ENCODE data around the gene NPAS3. TPM values are rescaled to one million over a fixed set of nuclear protein-coding genes. Genes with fewer than 3 reads are reported as not detected.

Gene NPAS3
- total RNA-seq, 4 donors from 2014 or later = 1.5 to 12.3 (median 3.4) TPM

DNA sequence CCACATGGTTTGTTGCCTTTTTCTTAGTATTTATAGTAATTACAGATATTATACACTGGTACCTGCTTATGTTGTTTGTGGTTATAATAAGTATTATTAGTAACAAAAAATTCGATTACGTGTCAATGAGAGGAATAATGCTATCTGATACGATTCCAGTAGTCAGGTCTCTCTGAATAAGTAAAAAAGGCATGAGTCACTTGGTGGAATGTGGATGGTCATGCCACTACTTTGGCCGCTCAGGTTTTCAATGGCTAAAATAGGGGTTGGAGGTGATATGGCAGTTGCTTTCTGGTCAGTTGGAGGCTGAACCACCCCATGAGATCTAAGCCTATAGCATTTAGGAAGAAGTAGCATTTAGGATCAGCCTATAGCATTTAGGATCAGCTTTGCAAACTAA lies 255.9 kb downstream of the NPAS3 start:
- no peak overlapping the region for H3K27ac ChIP-seq
- WGBS, 2 donors = 97 to 98% methylated on average over 4 of the region's 4 CpGs
- TF ChIP-seq EP300 (IDR thresholded peaks at IDR 0.05) (no peak), POLR2A (IDR thresholded peaks at IDR 0.05) (no peak)
- TF ChIP-seq, protein P1, sequence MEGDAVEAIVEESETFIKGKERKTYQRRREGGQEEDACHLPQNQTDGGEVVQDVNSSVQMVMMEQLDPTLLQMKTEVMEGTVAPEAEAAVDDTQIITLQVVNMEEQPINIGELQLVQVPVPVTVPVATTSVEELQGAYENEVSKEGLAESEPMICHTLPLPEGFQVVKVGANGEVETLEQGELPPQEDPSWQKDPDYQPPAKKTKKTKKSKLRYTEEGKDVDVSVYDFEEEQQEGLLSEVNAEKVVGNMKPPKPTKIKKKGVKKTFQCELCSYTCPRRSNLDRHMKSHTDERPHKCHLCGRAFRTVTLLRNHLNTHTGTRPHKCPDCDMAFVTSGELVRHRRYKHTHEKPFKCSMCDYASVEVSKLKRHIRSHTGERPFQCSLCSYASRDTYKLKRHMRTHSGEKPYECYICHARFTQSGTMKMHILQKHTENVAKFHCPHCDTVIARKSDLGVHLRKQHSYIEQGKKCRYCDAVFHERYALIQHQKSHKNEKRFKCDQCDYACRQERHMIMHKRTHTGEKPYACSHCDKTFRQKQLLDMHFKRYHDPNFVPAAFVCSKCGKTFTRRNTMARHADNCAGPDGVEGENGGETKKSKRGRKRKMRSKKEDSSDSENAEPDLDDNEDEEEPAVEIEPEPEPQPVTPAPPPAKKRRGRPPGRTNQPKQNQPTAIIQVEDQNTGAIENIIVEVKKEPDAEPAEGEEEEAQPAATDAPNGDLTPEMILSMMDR (IDR thresholded peaks at IDR 0.05) = no peak

DNA sequence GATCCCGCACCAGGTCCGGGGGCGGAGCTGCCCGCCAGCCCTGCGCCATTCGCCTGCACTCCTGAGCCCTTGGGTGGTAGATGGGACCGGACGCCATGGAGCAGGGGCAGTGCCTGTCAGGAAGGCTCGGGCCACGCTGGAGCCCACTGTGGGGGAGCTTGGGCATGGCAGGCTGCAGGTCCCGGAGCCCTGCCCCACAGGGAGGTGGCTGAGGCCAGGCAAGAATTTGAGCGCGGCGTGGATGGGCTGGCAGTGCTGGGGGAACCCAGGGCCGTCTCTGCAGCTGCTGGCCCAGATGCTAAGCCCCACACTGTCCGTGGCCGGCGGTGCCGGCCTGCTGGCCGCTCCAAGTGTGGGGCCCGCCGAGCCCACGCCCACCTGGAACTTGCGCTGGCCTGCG lies 260.0 kb downstream of the NPAS3 start:
- Histone ChIP-seq H3K27me3 (no peaks in the 10 kb centered on the region), H3K9me3 (no peaks in the 10 kb centered on the region), H3K4me3 (no peak overlapping the region), H3K4me1 (no peaks in the 10 kb centered on the region), H3K36me3 (peaks cover 0 to 4% (median 0%) of the 10 kb centered on the region in 3 donors), H3K27ac (no peak overlapping the region)
- TF ChIP-seq, protein P1 (IDR thresholded peaks at IDR 0.05) = no peak
- DNase-seq (ENCODE audit: low spot score in 2 of 2) = no peak
- WGBS, 2 donors = 99% methylated on average over 16 to 24 of the region's 25 CpGs

More for the DNA sequence above, 255.9 kb downstream of the NPAS3 start:
- Histone ChIP-seq H3K36me3 (peaks cover 0 to 4% (median 0%) of the 10 kb centered on the region in 3 donors), H3K9me3 (no peaks in the 10 kb centered on the region), H3K27me3 (no peaks in the 10 kb centered on the region), H3K4me3 (no peak overlapping the region), H3K4me1 (no peaks in the 10 kb centered on the region)
- no peak for DNase-seq (ENCODE audit: low spot score in 2 of 2)

DNA sequence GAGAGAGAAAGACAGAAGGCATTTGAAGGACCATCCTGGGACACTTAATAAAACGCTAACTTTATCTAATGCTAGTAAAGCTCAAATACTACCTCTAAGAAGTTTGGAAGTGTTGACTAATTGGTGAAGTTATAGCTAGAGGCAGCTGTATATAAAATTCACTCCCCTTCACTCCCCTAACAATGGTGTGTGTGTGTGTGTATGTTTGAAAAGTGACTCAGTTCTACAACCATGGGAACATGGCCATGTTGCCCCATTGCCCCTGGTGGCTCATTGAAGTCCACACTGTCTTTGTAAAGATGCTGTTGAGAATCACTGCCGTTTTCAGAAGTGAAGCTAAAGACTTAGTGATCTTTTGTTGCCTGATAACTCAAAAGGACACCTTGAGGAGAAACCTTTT lies 262.4 kb downstream of the NPAS3 start:
- Histone ChIP-seq H3K9me3 (no peaks in the 10 kb centered on the region), H3K36me3 (peaks cover 0 to 4% (median 0%) of the 10 kb centered on the region in 3 donors), H3K4me1 (no peaks in the 10 kb centered on the region), H3K27ac (no peak overlapping the region), H3K4me3 (no peak overlapping the region), H3K27me3 (no peaks in the 10 kb centered on the region)
- no peak for DNase-seq (ENCODE audit: low spot score in 2 of 2)
- TF ChIP-seq, protein P1 (IDR thresholded peaks at IDR 0.05) = no peak
- TF ChIP-seq EP300 (IDR thresholded peaks at IDR 0.05) (no peak), POLR2A (IDR thresholded peaks at IDR 0.05) (no peak)
- 70 to 85% methylated on average over 2 of the region's 2 CpGs for WGBS, 2 donors

DNA sequence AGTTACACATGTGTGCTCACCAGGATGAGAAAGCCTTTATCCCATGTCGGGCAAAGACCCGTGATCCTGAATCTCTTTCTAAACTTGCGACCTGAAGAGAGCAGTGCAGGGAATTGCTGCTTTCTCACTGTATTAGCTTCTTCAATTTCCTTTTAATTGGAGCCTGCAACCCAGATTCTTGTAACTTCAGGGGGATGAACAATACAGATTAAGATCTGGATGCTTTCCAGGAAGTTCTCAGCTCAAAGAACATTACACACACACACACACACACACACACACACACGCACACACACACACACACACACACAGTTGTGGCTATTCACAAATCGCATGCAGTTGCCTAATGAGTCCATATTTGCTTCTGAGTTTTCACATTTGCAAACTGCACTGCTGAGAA lies 268.3 kb downstream of the NPAS3 start:
- no peak overlapping the region for H3K27ac ChIP-seq
- no peaks in the 10 kb centered on the region for H3K36me3 ChIP-seq
- no peak for DNase-seq (ENCODE audit: low spot score in 2 of 2)
- H3K27me3 ChIP-seq = no peaks in the 10 kb centered on the region
- no peaks in the 10 kb centered on the region for H3K4me1 ChIP-seq
- no peak overlapping the region for H3K4me3 ChIP-seq
- no peaks in the 10 kb centered on the region for H3K9me3 ChIP-seq
- 55 to 60% methylated on average over 5 of the region's 5 CpGs for WGBS, 2 donors
- TF ChIP-seq EP300 (IDR thresholded peaks at IDR 0.05) = no peak

DNA sequence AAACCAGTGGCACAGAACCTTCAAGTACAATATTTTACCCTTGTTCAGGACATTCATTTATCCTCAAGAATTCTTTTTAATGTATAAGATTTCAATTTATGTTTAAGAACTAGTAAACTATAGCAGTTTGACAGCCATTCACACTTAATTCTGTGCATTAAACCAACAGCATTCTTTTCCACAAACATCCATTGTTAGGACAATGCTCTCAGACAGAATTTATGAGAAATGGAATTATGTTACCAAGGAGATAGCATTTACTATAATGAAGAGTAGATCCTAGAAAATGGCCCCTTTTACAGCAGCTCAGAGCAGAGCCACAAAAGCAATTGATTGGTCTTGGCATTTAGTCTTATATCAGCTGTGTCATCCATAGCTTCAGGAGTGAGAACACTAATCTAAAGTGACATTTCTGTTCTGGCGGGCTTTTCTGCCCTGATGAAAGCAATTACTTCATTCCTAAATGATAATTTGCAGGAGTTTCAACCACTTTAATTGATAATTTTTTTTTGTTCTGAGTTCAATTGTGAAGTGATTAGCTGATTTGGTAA lies 268.9 kb downstream of the NPAS3 start:
- H3K36me3 ChIP-seq = no peaks in the 10 kb centered on the region
- TF ChIP-seq, protein P1 (IDR thresholded peaks at IDR 0.05) = no peak
- TF ChIP-seq POLR2A (IDR thresholded peaks at IDR 0.05) = no peak
- no peak for TF ChIP-seq EP300 (IDR thresholded peaks at IDR 0.05)
- H3K27ac ChIP-seq = no peak overlapping the region
- 67 to 69% methylated on average over 1 of the region's 1 CpG for WGBS, 2 donors
- no peaks in the 10 kb centered on the region for H3K27me3 ChIP-seq
- no peaks in the 10 kb centered on the region for H3K4me1 ChIP-seq
- H3K4me3 ChIP-seq = no peak overlapping the region
- no peaks in the 10 kb centered on the region for H3K9me3 ChIP-seq
- no peak for DNase-seq (ENCODE audit: low spot score in 2 of 2)

DNA sequence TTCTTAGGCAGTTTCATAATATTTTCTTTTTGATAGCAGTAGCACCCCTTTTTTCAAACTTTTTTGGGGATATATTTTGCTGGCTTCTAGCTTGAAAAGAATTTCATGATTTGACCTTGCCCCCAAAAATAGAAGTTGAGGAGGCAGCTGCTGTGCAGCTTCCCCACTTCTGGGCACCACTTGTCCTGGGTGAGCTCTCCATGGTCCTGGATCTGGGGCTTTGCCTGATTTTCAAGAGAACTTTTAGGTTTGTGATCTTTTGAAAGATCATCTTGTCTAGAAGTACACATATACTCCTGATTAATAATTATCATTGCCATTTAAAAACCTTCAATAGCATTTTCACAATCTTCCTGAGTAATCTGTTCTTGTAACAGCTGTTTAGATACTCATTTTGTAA lies 271.6 kb downstream of the NPAS3 start:
- no peak overlapping the region for H3K4me3 ChIP-seq
- H3K27me3 ChIP-seq = no peaks in the 10 kb centered on the region
- no peak overlapping the region for H3K27ac ChIP-seq
- no peaks in the 10 kb centered on the region for H3K4me1 ChIP-seq
- TF ChIP-seq POLR2A (IDR thresholded peaks at IDR 0.05) (no peak), EP300 (IDR thresholded peaks at IDR 0.05) (no peak)
- TF ChIP-seq, protein P1 (IDR thresholded peaks at IDR 0.05) = no peak
- no peak for DNase-seq (ENCODE audit: low spot score in 2 of 2)
- H3K9me3 ChIP-seq = no peaks in the 10 kb centered on the region
- H3K36me3 ChIP-seq = no peaks in the 10 kb centered on the region

All from tibial nerve (tissue), 4 donors.